H1 (cell line): ENCODE results near the gene SEL1L3. TPM values are rescaled to one million over a fixed set of nuclear protein-coding genes. Genes with fewer than 3 reads are reported as not detected.

Source experiments
- CTCF ChIA-PET: fragments of 300-600 bp; sonication (Branson Sonifier 250); formaldehyde crosslinking; loops from one replicate; lab custom pipeline; 2021; ENCODE audit not compliant: partially characterized antibody; lab: Charles Lee
- POLR2A ChIA-PET: fragments of 300-600 bp; sonication (Branson Sonifier 250); formaldehyde crosslinking; loops from one replicate; lab custom pipeline; 2021; ENCODE audit warnings: inconsistent platforms; ENCODE audit not compliant: partially characterized antibody; lab: Charles Lee
- DNase-seq, 2 experiments: peaks; one replicate each; pipeline versions ENCODE4 v3.0.0 to v3.0.0-alpha.2; 2010 to 2022; ENCODE audit warnings: low spot score in 2 of 2, low read depth in 1 of 2, mixed read lengths in 1 of 2
- FAIRE-seq: peaks from 2 replicates; lab custom pipeline; 2011; peaks lifted over from hg19 to GRCh38; lab: Jason Lieb, UNC
- H2AFZ ChIP-seq: 2 replicates; pipeline ENCODE4 v1.8.1; 2012; ENCODE audit warnings: low read length, inconsistent platforms
- H2AK5ac ChIP-seq: 2 replicates; pipeline ENCODE4 v1.6.1; 2013; ENCODE audit warnings: low read depth, low read length
- H2BK120ac ChIP-seq: replicated peaks from 2 replicates; pipeline ENCODE3; 2013; ENCODE audit warnings: low read depth, low read length, inconsistent platforms
- H2BK12ac ChIP-seq: 2 replicates; pipeline ENCODE4 v1.6.1; 2013; ENCODE audit warnings: low read depth, low read length
- H2BK15ac ChIP-seq: 2 replicates; pipeline ENCODE4 v1.6.1; 2013; ENCODE audit warnings: low read length
- H2BK20ac ChIP-seq: 2 replicates; pipeline ENCODE4 v1.6.1; 2013; ENCODE audit warnings: low read length
- H2BK5ac ChIP-seq: 2 replicates; pipeline ENCODE4 v1.6.1; 2013; ENCODE audit warnings: low read depth, low read length
- H3K14ac ChIP-seq: 2 replicates; pipeline ENCODE4 v1.6.1; 2013; ENCODE audit warnings: inconsistent platforms; ENCODE audit not compliant: insufficient read length
- H3K18ac ChIP-seq: 2 replicates; pipeline ENCODE4 v1.6.1; 2013; ENCODE audit warnings: low read length; ENCODE audit errors: extremely low read depth
- H3K23ac ChIP-seq: 2 replicates; pipeline ENCODE4 v1.6.1; 2013; ENCODE audit warnings: inconsistent platforms; ENCODE audit not compliant: insufficient read length
- H3K23me2 ChIP-seq: 2 replicates; pipeline ENCODE4 v1.6.1; 2013; ENCODE audit warnings: low read depth, low read length
- H3K27ac ChIP-seq: 2 replicates; pipeline ENCODE4 v1.6.1; 2011; ENCODE audit warnings: low read depth, low read length, inconsistent platforms
- H3K27me3 ChIP-seq, 4 experiments: replicated peaks in 1 of 4; 1 replicate in 1 of 4; 2 replicates in 3 of 4; pipeline versions ENCODE4 v1.6.1 to v1.8.1; 2011 to 2013; ENCODE audit warnings: low read length in 3 of 4, mild to moderate bottlenecking in 3 of 4, inconsistent platforms in 2 of 4, mixed read lengths in 2 of 4, moderate library complexity in 1 of 4; ENCODE audit not compliant: control insufficient read depth in 3 of 4, insufficient read depth in 3 of 4; ENCODE audit errors: extremely low read depth in 1 of 4
- H3K36me3 ChIP-seq, 4 experiments: 2 replicates each; pipeline versions ENCODE4 v1.6.1 to v1.8.1; 2011 to 2013; ENCODE audit warnings: mild to moderate bottlenecking in 4 of 4, low read length in 3 of 4, moderate library complexity in 2 of 4, control low read depth in 1 of 4, inconsistent platforms in 1 of 4; ENCODE audit not compliant: insufficient read depth in 4 of 4, control insufficient read depth in 2 of 4
- H3K4ac ChIP-seq: replicated peaks from 2 replicates; pipeline ENCODE3; 2013; ENCODE audit warnings: low read length, low read depth, mixed read lengths, inconsistent platforms; ENCODE audit not compliant: insufficient read length
- H3K4me1 ChIP-seq, 4 experiments: replicated peaks in 1 of 4; 1 replicate in 1 of 4; 2 replicates in 3 of 4; pipeline versions ENCODE4 v1.6.1 to v1.8.1; 2011 to 2013; ENCODE audit warnings: low read length in 3 of 4, inconsistent platforms in 2 of 4, mixed read lengths in 1 of 4; ENCODE audit not compliant: insufficient read depth in 4 of 4, control insufficient read depth in 3 of 4
- H3K4me2 ChIP-seq, 2 experiments: 2 replicates each; pipeline versions ENCODE4 v1.6.1 to v1.8.1; 2011 to 2013; ENCODE audit warnings: low read depth in 2 of 2, low read length in 2 of 2, control low read depth in 1 of 2, inconsistent platforms in 1 of 2, mild to moderate bottlenecking in 1 of 2; ENCODE audit not compliant: insufficient read depth in 1 of 2
- H3K4me3 ChIP-seq, 4 experiments: fragments of 200-600, 300-600 bp in 1 of 4; sonication (generic), shearing (Covaris generic), sonication (Bioruptor Twin) in 1 of 4; 2 replicates each; pipeline versions ENCODE4 v1.5.1 to v1.8.1; 2011 to 2016; ENCODE audit warnings: low read length in 4 of 4, low read depth in 3 of 4, control low read depth in 2 of 4, inconsistent platforms in 2 of 4, mild to moderate bottlenecking in 2 of 4, mixed read lengths in 1 of 4, moderate library complexity in 1 of 4; ENCODE audit not compliant: insufficient read depth in 2 of 4; ENCODE audit errors: extremely low read depth in 1 of 4
- H3K56ac ChIP-seq: replicated peaks from 2 replicates; pipeline ENCODE3; 2013; ENCODE audit warnings: low read depth, mild to moderate bottlenecking, mixed read lengths, low read length, inconsistent platforms; ENCODE audit not compliant: insufficient read length
- H3K79me1 ChIP-seq: 2 replicates; pipeline ENCODE4 v1.6.1; 2013; ENCODE audit warnings: low read depth, low read length, control low read depth
- H3K79me2 ChIP-seq, 2 experiments: 2 replicates each; pipeline versions ENCODE4 v1.6.1 to v1.8.1; 2012 to 2013; ENCODE audit warnings: low read length in 2 of 2, mild to moderate bottlenecking in 2 of 2, inconsistent platforms in 1 of 2; ENCODE audit not compliant: insufficient read depth in 2 of 2, control insufficient read depth in 1 of 2
- H3K9ac ChIP-seq, 4 experiments: replicated peaks in 1 of 4; 1 replicate in 1 of 4; 2 replicates in 3 of 4; pipeline versions ENCODE4 v1.6.1 to v1.8.1; 2011 to 2013; ENCODE audit warnings: low read depth in 3 of 4, low read length in 3 of 4, control low read depth in 2 of 4, mild to moderate bottlenecking in 2 of 4, moderate library complexity in 2 of 4, inconsistent platforms in 1 of 4; ENCODE audit errors: extremely low read depth in 1 of 4
- H3K9me3 ChIP-seq, 2 experiments: 2 replicates each; pipeline versions ENCODE4 v1.6.1 to v1.8.1; 2012 to 2013; ENCODE audit warnings: mild to moderate bottlenecking in 2 of 2, moderate library complexity in 2 of 2, control low read depth in 1 of 2, inconsistent platforms in 1 of 2, low read depth in 1 of 2, low read length in 1 of 2, mixed read lengths in 1 of 2; ENCODE audit not compliant: insufficient read depth in 2 of 2
- H4K20me1 ChIP-seq, 2 experiments: replicated peaks in 1 of 2; 2 replicates each; pipeline versions ENCODE3 to v1.8.1; 2011 to 2013; ENCODE audit warnings: inconsistent platforms in 2 of 2, low read length in 2 of 2, mild to moderate bottlenecking in 1 of 2; ENCODE audit not compliant: insufficient read depth in 2 of 2, control insufficient read depth in 1 of 2
- H4K5ac ChIP-seq: 2 replicates; pipeline ENCODE4 v1.6.1; 2013; ENCODE audit warnings: low read length, low read depth, mixed read lengths, inconsistent platforms; ENCODE audit not compliant: insufficient read length
- H4K8ac ChIP-seq: 2 replicates; pipeline ENCODE4 v1.8.0; 2013; ENCODE audit warnings: mild to moderate bottlenecking, moderate library complexity, low read length, inconsistent platforms; ENCODE audit not compliant: insufficient read depth; ENCODE audit errors: extremely low read depth
- H4K91ac ChIP-seq: replicated peaks from 2 replicates; pipeline ENCODE3; 2013; ENCODE audit warnings: low read length, mixed read lengths, inconsistent platforms; ENCODE audit not compliant: insufficient read length
- CREB1 ChIP-seq: IDR thresholded peaks from 2 replicates; pipeline ENCODE4 v1.6.1; 2012; ENCODE audit warnings: inconsistent platforms
- CTBP2 ChIP-seq: IDR thresholded peaks from 2 replicates; pipeline ENCODE4 v1.7.0; 2011; ENCODE audit warnings: borderline replicate concordance, mild to moderate bottlenecking, moderate library complexity, mixed read lengths, low read length; ENCODE audit not compliant: insufficient read depth, insufficient read length
- FOSL1 ChIP-seq: IDR thresholded peaks from 2 replicates; pipeline ENCODE4 v1.6.1; 2011; ENCODE audit warnings: mild to moderate bottlenecking, low read depth, low read length, moderate library complexity; ENCODE audit not compliant: insufficient read depth
- WGBS, 2 experiments: shearing (Covaris generic) in 1 of 2; methylation state at CpG; one replicate each; pipeline versions ENCODE4 v1.1.6 to v1.1.7; 2013 to 2015; ENCODE audit warnings: low lambda C conversion rate in 2 of 2, mixed read lengths in 2 of 2, inconsistent platforms in 1 of 2, low coverage in 1 of 2, missing lambda C conversion rate in 1 of 2; ENCODE audit not compliant: insufficient replicate concordance in 2 of 2, insufficient coverage in 1 of 2, insufficient read length in 1 of 2; ENCODE audit errors: extremely low coverage in 1 of 2, missing lambda C conversion rate in 1 of 2; 5-methylcytosine and 5-hydroxymethylcytosine counted together
- polyA plus RNA-seq, 7 experiments: library from polyadenylated mRNA; depleted of rRNA in 3 of 7; stranded (reverse) in 5 of 7; unstranded in 2 of 7; fragments of >200 nt in 5 of 7; fragments of 200-250 nt in 2 of 7; gene quantifications; 1 replicate in 5 of 7; 2 replicates in 1 of 7; 4 replicates in 1 of 7; pipeline versions ENCODE4 v1.2.1 to v1.2.3, GENCODE V29; 2011 to 2013; ENCODE audit warnings: missing spikeins in 2 of 7, mixed read lengths in 2 of 7
- total RNA-seq: library from RNA; stranded (reverse); fragmentation: NEBNext Ultra II Directional; extraction: Animal tissue kit (Norgen Biotek cat#: 25700); gene quantifications from 2 replicates; pipeline ENCODE4 v1.2.1, GENCODE V29; 2021

Gene SEL1L3
- total and polyA plus RNA-seq, 2 of the 8 experiments (the other 6 are each of a cell fraction or from before 2014, with no cell fraction given): 18.2 to 54.0 TPM

DNA sequence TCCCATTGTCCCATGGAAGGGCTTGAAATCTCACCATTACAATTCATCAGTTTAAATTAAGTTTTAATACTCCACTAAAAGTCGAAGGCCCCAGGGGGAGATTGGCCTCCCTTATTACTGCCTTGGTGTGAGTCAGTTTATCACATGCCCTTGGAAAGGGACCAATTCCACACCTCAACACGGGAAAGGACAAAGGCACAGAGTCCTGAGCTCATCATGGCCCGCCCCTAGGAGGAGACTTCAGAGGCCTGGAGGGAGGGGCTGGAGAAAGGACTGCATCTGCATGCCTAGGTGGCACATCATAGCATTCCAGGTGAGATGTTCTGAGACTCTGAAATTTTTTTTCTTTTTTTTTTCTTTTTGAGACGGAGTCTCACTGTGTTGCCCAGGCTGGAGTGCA lies 2.8 kb upstream of the SEL1L3 start:
- Histone ChIP-seq H3K18ac (no peak overlapping the region), H3K9ac (no peak overlapping the region), H3K36me3 (no peaks in the 10 kb centered on the region), H3K27ac (no peak overlapping the region), H4K8ac (no peak overlapping the region), H2BK5ac (no peak overlapping the region), H3K14ac (no peak overlapping the region), H3K4me3 (no peak overlapping the region), H3K9me3 (no peaks in the 10 kb centered on the region), H3K27me3 (peaks cover 0 to 10% (median 0%) of the 10 kb centered on the region in 4 experiments; a peak in 2 of 7 replicates), H2BK15ac (no peak overlapping the region; the same call in 1 of the 2 replicates), H2BK20ac (no peak overlapping the region), H4K5ac (no peak overlapping the region), H4K91ac (no peak overlapping the region), H3K4me1 (peaks cover 3 to 12% (median 5%) of the 10 kb centered on the region in 4 experiments; a peak in 5 of 7 replicates), H2BK12ac (0 out of 2 replicates have a peak overlapping the region, but pooled peaks have one; percentile 22), H2AFZ (no peak overlapping the region), H3K4ac (no peak overlapping the region), H3K56ac (no peak overlapping the region), H2BK120ac (no peak overlapping the region), H3K4me2 (no peak overlapping the region), H4K20me1 (no peaks in the 10 kb centered on the region), H3K23me2 (peaks cover 6% of the 10 kb centered on the region; the same call in 1 of the 2 replicates), H3K23ac (no peak overlapping the region), H2AK5ac (no peak overlapping the region), H3K79me1 (no peaks in the 10 kb centered on the region; the same call in 1 of the 2 replicates), H3K79me2 (peaks cover 0 to 14% of the 10 kb centered on the region in 2 experiments; a peak in 2 of 4 replicates)
- ChIA-PET POLR2A (interaction anchor here (1.5 to 2.4 kb wide), 2 partner anchors 8 to 11 kb away, joined by 5 to 6 read pairs; no protein-coding TSS in a partner anchor), CTCF (interaction anchor here (0.6 to 3.0 kb wide), 8 partner anchors 11 to 446 kb away, joined by 3 to 12 read pairs (median 3); no protein-coding TSS in a partner anchor)
- WGBS, 2 experiments: 73% methylated on average over 4 of the region's 4 CpGs; no CpG with 5 or more reads in 1 of the 2 experiments
- DNase-seq: peak in 1 of 2 experiments; percentile 27
- TF ChIP-seq CREB1 (no peak), CTBP2 (no peak), FOSL1 (no peak)
- FAIRE-seq: no peak
